ENCODE results near the gene GJC2.

Gene GJC2

DNA sequence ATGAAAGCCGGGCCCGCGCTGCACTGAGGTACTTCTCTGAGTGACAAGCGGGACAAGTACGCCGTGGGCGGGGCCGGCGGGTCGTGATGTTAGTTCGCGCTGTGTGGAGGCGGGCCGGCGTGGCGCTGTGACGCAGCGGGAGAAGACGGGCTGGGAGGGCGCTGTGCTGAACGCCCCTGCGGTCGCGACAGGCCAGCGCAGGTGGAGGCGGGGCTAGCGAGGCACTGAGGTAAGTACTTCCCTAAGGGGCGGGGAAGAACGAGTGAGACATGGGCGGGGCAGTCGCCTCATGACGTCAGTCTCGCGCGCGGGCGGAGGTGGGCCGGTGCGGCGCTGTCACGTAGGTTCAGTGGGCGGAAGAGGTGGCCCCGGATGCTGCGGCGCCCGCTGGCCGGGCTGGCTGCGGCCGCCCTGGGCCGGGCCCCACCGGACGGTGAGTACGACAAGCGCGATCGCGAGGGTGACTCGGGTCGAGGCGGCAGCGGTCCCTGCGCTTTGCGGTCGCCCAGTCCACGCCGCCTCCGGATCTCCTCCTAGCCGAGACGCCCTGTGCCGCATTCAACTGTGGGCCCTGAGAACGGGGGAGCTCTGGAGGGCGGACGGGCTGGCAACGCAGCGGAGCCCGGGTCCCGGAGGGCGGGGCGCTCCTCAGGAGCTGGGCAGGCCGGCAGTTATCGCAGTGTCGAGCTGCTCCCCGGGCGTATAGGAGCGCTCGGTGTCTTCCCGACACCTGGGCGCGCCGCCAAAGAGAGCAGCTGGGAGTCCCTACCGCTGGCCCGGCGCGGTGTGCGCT, 9.6 kb upstream of the GJC2 start, which contains the start of gene GUK1:
TSS of gene GUK1 (plus strand) at position 349 of the 793 bp plus-strand sequence. CDS start at position 373, 24 bp downstream.
- TF ChIP-seq CTCF (conservative IDR thresholded peaks at IDR 0.05; ENCODE audit: control insufficient read depth, insufficient read depth, low read depth, low read length), result no peak
- DNase-seq (ENCODE audit: low read depth), result peak; percentile 99
- peak within 1 kb of the TSS; percentile 89 for H3K4me3 ChIP-seq (ENCODE audit: control insufficient read depth, low read depth, low read length)

DNA sequence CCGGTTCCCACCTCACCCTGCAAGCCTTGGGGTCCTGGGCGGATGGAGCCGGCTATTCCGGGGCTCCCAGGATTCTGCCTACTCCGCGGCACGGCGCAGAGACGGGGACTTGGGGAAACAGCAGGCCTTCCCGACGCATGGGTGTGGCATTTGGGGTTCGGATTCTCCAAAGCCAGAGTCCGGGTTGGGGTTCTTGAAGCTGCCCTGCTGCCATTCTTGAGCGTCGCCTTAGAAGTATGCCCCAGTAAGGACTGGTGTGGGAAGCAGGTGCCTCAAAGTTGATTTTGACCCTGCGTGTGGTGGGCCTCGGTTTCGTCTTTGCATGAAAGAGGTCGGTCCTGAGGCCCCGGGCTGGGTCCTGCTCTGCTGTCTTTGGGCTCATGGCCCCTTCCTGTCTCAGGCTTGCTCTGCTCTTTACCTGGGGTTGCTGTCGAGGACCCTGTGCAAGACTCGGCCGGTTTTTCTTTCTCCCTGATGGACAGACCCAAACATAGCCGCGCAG, 9.0 kb upstream of the GJC2 start:
- peak overlapping the region; percentile 89 for H3K4me3 ChIP-seq (ENCODE audit: control insufficient read depth, low read depth, low read length)
- DNase-seq (ENCODE audit: low read depth), result no peak
- TF ChIP-seq CTCF (conservative IDR thresholded peaks at IDR 0.05; ENCODE audit: control insufficient read depth, insufficient read depth, low read depth, low read length), result no peak

DNA sequence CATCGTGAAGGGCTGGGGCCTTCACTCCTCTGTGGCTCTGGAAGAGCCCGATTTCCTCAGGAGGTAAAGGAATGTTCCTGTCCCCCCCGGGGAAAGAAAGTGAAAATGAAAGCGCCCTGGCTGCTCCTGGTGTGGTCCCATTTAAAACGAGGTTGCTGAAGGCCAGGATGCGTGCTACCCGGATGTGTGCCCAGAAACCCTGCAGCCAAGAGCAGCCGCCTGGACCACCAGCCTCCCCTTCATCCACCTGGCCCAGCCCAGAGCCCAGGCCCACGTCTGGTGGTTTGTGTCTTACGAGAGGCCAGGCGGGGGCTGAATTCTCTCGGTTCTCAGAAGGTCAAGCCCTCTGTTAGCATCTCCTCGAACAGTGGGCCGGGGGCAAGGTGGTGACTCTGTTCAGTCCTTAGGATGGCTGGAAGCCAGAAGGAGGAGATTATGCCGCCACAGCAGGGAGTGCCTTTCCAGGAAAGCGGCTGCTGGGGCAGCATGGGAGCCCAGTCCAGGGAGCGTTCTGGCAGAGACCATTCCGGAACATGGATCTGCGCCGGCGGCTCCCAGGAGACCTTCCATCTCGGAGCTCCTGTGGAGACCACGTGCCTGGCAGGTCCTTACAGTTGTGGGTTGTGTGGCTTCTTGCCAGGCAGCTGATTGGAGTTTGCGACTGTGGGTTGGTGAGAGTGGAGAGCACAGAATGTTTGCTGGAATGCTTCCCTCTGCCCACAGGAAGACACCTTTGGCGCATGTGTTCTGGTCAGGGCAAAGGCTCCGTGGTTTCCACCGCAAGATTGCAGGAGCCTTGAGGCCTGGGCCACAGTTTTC, 8.3 kb upstream of the GJC2 start:
- H3K4me3 ChIP-seq (ENCODE audit: control insufficient read depth, low read depth, low read length), result peak overlapping the region; percentile 89
- no peak for TF ChIP-seq CTCF (conservative IDR thresholded peaks at IDR 0.05; ENCODE audit: control insufficient read depth, insufficient read depth, low read depth, low read length)
- peak; percentile 88 for DNase-seq (ENCODE audit: low read depth)

GRCh38 chr1:228142155-228142691, 7.5 kb upstream of the GJC2 start:
- no peak for DNase-seq (ENCODE audit: low read depth)
- TF ChIP-seq CTCF (conservative IDR thresholded peaks at IDR 0.05; ENCODE audit: control insufficient read depth, insufficient read depth, low read depth, low read length), result no peak
- peak overlapping the region; percentile 89 for H3K4me3 ChIP-seq (ENCODE audit: control insufficient read depth, low read depth, low read length)

- no peak for TF ChIP-seq CTCF (conservative IDR thresholded peaks at IDR 0.05; ENCODE audit: control insufficient read depth, insufficient read depth, low read depth, low read length)
- no peak overlapping the region for H3K4me3 ChIP-seq (ENCODE audit: control insufficient read depth, low read depth, low read length)
- DNase-seq (ENCODE audit: low read depth), result no peak
Observed at GRCh38 chr1:228142701-228143136, 7.0 kb upstream of the GJC2 start.

GRCh38 chr1:228143480-228144192, 6.1 kb upstream of the GJC2 start:
- H3K4me3 ChIP-seq (ENCODE audit: control insufficient read depth, low read depth, low read length), result no peak overlapping the region
- DNase-seq (ENCODE audit: low read depth), result no peak
- TF ChIP-seq CTCF (conservative IDR thresholded peaks at IDR 0.05; ENCODE audit: control insufficient read depth, insufficient read depth, low read depth, low read length), result no peak

Measured in fibroblast of mammary gland (primary cell).